OCI-LY7 (cell line): ENCODE results near the gene C13orf42. TPM values are rescaled to one million over a fixed set of nuclear protein-coding genes. Genes with fewer than 3 reads are reported as not detected.

Experiments
- BruUV-seq: library from RNA; stranded (reverse); fragments of 400-500 nt; replicated peaks from 2 replicates; lab custom pipeline; 2021; lab: Mats Ljungman, UMichigan
- CTCF ChIA-PET: fragments of 300-600 bp; sonication (Branson Sonifier 250); formaldehyde crosslinking; loops from one replicate; lab custom pipeline; 2022; ENCODE audit warnings: antibody characterized with exemption; ENCODE audit not compliant: unreplicated experiment; lab: Charles Lee
- POLR2A ChIA-PET: fragments of 300-600 bp; sonication (Branson Sonifier 250); formaldehyde crosslinking; loops from one replicate; lab custom pipeline; 2022; ENCODE audit warnings: antibody characterized with exemption; lab: Charles Lee
- DNase-seq: peaks from one replicate; pipeline ENCODE4 v3.0.0-alpha.2; 2015; ENCODE audit warnings: low spot score
- H2AFZ ChIP-seq: fragments of 200-600 bp; sonication (generic), shearing (Covaris generic); 2 replicates; pipeline ENCODE4 v1.6.1; 2014; ENCODE audit warnings: mild to moderate bottlenecking, antibody characterized with exemption, low read length, moderate library complexity
- H3K27ac ChIP-seq: fragments of 200-600 bp; sonication (generic); 2 replicates; pipeline ENCODE4 v1.5.1; 2014; ENCODE audit warnings: mixed run types, low read depth, mild to moderate bottlenecking, moderate library complexity, low read length, inconsistent platforms; ENCODE audit not compliant: poor library complexity, severe bottlenecking
- H3K36me3 ChIP-seq: fragments of 200-600 bp; sonication (generic); 2 replicates; pipeline ENCODE4 v1.6.1; 2014; ENCODE audit warnings: mild to moderate bottlenecking, antibody characterized with exemption, low read length, moderate library complexity, mixed read lengths; ENCODE audit not compliant: insufficient read depth
- H3K4me1 ChIP-seq: fragments of 200-600 bp; sonication (generic); 2 replicates; pipeline ENCODE4 v1.5.1; 2014; ENCODE audit warnings: mild to moderate bottlenecking, low read length; ENCODE audit not compliant: insufficient read depth, poor library complexity, severe bottlenecking
- H3K4me2 ChIP-seq: fragments of 200-600 bp; sonication (generic); 2 replicates; pipeline ENCODE4 v1.6.1; 2014; ENCODE audit warnings: mild to moderate bottlenecking, low read length
- H3K4me3 ChIP-seq: fragments of 200-600 bp; sonication (generic); 2 replicates; pipeline ENCODE4 v1.5.1; 2014; ENCODE audit warnings: mild to moderate bottlenecking, low read depth, low read length; ENCODE audit not compliant: poor library complexity, severe bottlenecking
- H3K79me2 ChIP-seq: fragments of 200-600 bp; sonication (generic); 2 replicates; pipeline ENCODE4 v1.6.1; 2016; ENCODE audit warnings: low read depth, mild to moderate bottlenecking, low read length, moderate library complexity, mixed read lengths; ENCODE audit not compliant: insufficient read depth
- H3K9me2 ChIP-seq: fragments of 200-600 bp; sonication (generic); 2 replicates; pipeline ENCODE4 v1.6.1; 2016; ENCODE audit warnings: mild to moderate bottlenecking, low read length, mixed read lengths; ENCODE audit not compliant: insufficient read depth
- H3K9me3 ChIP-seq: fragments of 200-600 bp; sonication (generic); 2 replicates; pipeline ENCODE4 v1.6.1; 2014; ENCODE audit warnings: mild to moderate bottlenecking, mixed run types, low read length, mixed read lengths
- H4K20me1 ChIP-seq: fragments of 200-600 bp; sonication (generic); 2 replicates; pipeline ENCODE4 v1.6.1; 2014; ENCODE audit warnings: mild to moderate bottlenecking, antibody characterized with exemption, low read length, moderate library complexity, mixed read lengths; ENCODE audit not compliant: insufficient read depth
- CTCF ChIP-seq: fragments of 200-600 bp; sonication (generic); conservative IDR thresholded peaks from 2 replicates; pipeline ENCODE4 v1.5.1; 2014; ENCODE audit warnings: mild to moderate bottlenecking, antibody characterized with exemption, low read length, moderate library complexity, mixed read lengths
- EZH2phosphoT487 ChIP-seq: fragments of 200-600 bp; sonication (generic); IDR thresholded peaks from 2 replicates; pipeline ENCODE4 v1.6.1; 2018; ENCODE audit warnings: low read depth, borderline replicate concordance, mild to moderate bottlenecking, mixed run types, antibody characterized with exemption, low read length, moderate library complexity, mixed read lengths
- intact Hi-C: fragments of 100-400 bp; cut with micrococcal nuclease; formaldehyde crosslinking; loops from one replicate; pipeline ENCODE4 v1.10.0; 2022; ENCODE audit not compliant: unreplicated experiment
- total RNA-seq, 2 experiments: library from RNA; depleted of rRNA in 1 of 2; stranded (reverse); fragments of >200 nt in 1 of 2; shearing (Covaris generic) in 1 of 2; gene quantifications; 2 replicates each; pipeline ENCODE4 v1.2.3, GENCODE V29; 2014 to 2022

The C13orf42 gene
- total RNA-seq, 2 experiments from 2014 or later = not detected

DNA sequence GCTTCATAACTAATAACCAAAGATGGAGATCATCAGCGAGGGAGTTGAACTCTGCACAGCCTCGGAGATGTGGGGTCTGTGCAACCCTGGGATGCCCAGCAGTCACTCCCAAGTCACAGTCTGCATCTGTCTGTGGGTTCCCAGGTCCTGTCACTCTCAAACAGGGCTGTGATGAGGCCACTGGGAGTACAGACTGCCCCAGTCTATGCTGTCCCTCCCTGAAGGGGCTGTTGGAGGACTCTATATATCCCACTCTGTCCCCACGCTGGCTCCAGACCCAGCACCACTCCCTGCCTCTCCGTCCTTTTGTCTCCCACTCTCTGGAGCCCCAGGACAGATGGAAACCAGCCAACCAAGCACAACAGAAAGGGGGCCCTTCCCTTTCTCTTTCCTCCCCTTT lies 26.2 kb upstream of the C13orf42 start:
- TF ChIP-seq EZH2phosphoT487 = no peak
- TF ChIP-seq CTCF = no peak
- H3K27ac ChIP-seq = no peak overlapping the region
- BruUV-seq = no TSS peak
- DNase-seq = no peak
- H2AFZ ChIP-seq = no peak overlapping the region
- no peaks in the 10 kb centered on the region for H3K4me1 ChIP-seq
- no peak overlapping the region for H3K4me2 ChIP-seq
- no peaks in the 10 kb centered on the region for H3K9me3 ChIP-seq
- no peaks in the 10 kb centered on the region for H3K36me3 ChIP-seq
- intact Hi-C loops = no loop called here
- ChIA-PET CTCF (no interaction called here), POLR2A (no interaction called here)
- no peaks in the 10 kb centered on the region for H3K79me2 ChIP-seq
- H3K4me3 ChIP-seq = no peak overlapping the region
- no peaks in the 10 kb centered on the region for H3K9me2 ChIP-seq
- H4K20me1 ChIP-seq = no peaks in the 10 kb centered on the region

GRCh38 chr13:51136276-51136980 lies 25.4 kb upstream of the C13orf42 start:
- TF ChIP-seq CTCF (no peak), EZH2phosphoT487 (no peak)
- Histone ChIP-seq H3K4me3 (no peak overlapping the region), H3K4me2 (no peak overlapping the region), H2AFZ (no peak overlapping the region), H4K20me1 (no peaks in the 10 kb centered on the region), H3K79me2 (no peaks in the 10 kb centered on the region), H3K9me3 (peaks cover 3% of the 10 kb centered on the region; the same call in 1 of the 2 replicates), H3K27ac (no peak overlapping the region), H3K36me3 (no peaks in the 10 kb centered on the region), H3K9me2 (no peaks in the 10 kb centered on the region), H3K4me1 (no peaks in the 10 kb centered on the region)
- DNase-seq = no peak
- intact Hi-C loops = no loop called here
- no TSS peak for BruUV-seq
- ChIA-PET CTCF (no interaction called here), POLR2A (no interaction called here)

- POLR2A ChIA-PET = no interaction called here
- Histone ChIP-seq H3K4me1 (no peaks in the 10 kb centered on the region), H3K9me2 (no peaks in the 10 kb centered on the region), H3K36me3 (no peaks in the 10 kb centered on the region), H3K27ac (no peak overlapping the region), H4K20me1 (no peaks in the 10 kb centered on the region), H3K79me2 (no peaks in the 10 kb centered on the region), H3K9me3 (peaks cover 10% of the 10 kb centered on the region; the same call in 1 of the 2 replicates), H3K4me2 (no peak overlapping the region), H3K4me3 (no peak overlapping the region), H2AFZ (no peak overlapping the region)
- intact Hi-C loops = no loop called here
- TF ChIP-seq CTCF (no peak), EZH2phosphoT487 (no peak)
- no peak for DNase-seq
- CTCF ChIA-PET = no interaction called here
- BruUV-seq = no TSS peak
Measured at GRCh38 chr13:51134763-51135365, 23.8 kb upstream of the C13orf42 start.
